ENCODE data around the gene HASPIN. TPM values are rescaled to one million over a fixed set of nuclear protein-coding genes. Genes with fewer than 3 reads are reported as not detected.
"Not testable (repeated sequence)": the region's sequence is repeated elsewhere in the genome, so short reads cannot be mapped to it uniquely, and the experiment has no call there.

The HASPIN gene
- total RNA-seq, 1 donor from 2014 or later: 2.0 TPM

DNA sequence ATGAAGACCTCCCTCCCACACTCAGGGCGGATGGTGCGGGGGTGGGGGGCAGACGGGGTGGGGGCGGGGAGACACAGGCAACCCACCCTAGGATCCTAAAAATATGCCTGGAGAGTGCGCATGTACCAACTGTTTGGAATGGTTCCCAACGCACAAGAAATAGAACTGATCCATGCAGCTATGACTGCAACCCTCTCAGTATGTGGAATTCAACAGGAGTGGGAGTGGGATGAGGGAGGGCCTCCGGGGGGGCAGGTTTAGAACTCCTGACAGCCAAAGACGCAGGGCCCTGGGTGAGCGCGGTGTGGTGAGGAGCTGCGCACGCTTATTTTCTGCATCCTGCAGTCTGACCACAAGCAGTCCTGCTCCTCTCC, 26.6 kb upstream of the HASPIN start:
- DNase-seq: no peak

DNA sequence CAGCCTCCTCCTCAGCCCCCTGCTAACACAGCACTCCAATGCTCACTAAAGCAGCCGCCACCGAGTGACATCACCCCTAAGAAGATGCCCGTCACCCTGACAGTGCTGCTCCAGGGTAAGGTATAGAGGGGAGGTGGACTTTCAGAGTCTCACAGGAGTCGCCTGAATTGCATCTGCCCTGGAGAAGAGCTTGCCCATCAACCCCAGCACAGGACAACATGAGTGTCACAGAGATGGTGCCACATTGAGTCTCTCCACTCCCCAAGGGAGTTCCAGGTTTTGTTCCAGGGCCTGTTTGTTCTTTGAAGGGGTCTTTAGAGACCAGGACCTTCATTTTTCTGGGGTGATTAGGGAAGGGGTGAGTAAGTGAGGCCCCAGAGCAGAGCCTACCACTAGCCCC, 25.6 kb upstream of the HASPIN start:
- DNase-seq: no peak

DNA sequence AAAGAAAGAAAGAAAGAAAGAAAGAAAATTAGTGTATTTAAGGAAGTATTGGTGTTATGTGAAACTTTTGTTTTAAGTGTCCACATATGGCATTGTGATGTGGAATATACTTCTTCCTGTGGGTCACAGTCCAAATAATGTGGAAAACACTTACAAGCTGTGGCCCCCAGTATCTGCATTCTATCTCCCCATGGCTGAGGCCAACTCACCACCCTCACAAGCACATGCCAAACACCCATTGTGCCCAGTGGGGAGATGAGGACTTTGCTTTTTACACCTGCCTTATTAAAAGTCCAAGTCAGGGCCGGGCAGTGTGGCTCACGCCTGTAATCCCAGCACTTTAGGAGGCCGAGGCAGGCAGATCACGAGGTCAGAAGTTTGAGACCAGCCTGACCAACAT, 23.8 kb upstream of the HASPIN start:
- DNase-seq: no peak

DNA sequence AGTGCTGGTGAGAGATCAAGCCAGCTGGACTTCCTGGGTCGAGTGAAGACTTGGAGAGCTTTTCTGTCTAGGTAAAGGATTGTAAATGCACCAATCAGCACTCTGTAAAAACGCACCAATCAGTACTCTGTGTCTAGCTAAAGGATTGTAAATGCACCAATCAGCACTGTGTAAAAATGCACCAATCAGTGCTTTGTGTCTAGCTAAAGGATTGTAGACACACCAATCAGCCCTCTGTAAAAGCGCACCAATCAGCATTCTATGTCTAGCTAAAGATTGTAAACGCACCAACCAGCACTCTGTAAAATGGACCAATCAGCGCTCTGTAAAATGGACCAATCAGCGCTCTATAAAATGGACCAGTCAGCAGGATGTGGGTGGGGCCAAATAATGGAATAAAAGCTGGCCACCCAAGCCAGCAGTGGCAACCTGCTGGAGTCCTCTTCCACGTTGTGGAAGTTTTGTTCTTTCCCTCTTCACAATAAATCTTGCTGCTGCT, 21.6 kb upstream of the HASPIN start:
- not testable (repeated sequence) for DNase-seq

DNA sequence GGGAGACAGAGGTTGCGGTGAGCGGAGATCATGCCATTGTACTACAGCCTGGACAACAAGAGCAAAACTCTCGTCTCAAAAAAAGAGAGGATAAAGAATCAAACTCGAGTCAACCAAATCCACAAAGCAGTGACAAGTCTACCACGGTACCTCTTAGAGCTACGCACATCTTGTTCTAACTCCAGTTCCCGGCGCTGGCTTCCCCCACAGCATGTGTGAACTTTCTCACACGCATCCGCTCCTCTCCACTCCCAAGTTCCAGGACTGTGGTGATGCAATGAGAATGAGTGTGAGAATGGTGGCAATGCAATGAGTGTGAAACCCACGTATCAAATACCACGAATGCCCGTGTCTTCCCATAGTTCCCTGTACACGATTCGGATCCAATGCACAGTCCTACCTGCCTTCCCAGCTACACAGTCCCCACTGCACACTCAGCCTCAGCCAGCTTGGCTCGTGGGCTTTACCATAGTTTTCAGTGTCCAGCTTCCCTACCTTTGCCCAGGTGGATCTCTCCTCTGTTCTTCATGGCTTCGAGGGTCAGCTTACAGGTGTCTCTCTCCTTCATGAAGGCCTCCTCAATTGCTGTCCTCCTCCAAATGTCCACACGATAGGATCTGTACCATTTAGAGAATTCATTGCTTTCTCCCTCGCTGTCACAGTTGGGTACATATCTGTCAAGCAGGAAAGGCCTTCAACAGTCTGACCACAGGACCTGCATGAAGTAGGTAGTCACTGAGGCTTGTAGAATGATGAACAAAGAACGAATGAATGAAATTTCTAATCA, 18.6 kb upstream of the HASPIN start:
- DNase-seq: no peak

DNA sequence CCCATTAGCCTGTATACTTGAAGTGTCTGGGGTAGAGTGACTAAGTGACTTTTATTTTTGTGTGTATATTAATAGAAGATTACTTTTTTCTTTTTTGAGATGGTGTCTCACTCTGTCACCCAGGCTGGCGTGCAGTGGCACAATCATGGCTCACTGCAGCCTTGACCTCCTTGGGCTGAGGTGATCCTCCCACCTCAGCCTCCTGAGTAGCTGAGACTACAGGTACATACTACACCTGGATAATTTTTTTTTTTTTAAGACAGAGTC, 18.1 kb upstream of the HASPIN start:
- DNase-seq: not testable (repeated sequence)

DNA sequence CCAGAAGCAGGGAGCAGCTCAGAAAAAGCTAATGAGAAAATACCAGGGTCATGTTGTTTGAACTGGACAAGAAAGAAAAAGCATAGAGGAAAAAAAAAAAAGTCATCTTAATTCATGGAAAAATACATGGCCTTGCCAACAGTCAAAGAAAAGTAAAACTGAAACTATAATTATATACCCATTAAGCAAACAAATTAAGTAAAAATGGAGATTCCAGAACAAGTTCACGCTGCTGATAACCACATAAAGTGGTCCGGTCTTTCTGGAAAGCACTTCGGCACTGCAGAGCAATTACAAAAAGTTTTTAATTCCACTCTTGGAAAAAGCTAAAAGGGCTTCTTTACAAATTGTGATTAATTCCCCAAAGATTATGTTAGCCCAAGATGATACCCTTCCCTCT, 15.3 kb upstream of the HASPIN start:
- no peak for DNase-seq

DNA sequence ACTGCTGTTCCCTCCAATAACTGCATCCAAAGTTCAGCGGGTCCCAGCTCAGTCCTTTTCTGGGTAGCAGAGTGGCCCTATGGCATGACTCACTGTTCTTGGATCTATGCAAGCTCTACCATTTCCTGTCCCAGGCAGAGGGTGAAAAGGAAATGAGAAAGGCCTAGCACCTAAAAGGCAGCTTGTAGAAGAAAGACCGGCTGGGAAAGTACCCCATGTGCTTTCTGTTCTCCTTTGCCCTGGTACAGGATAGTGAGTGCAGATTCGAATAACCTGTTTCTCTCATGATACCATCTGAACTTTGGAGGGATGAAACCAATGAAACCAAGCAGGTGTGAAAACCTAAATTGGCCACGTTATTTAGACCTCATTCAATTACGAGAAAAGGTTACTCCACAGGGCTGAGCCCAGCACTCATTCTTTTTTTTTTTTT, 12.7 kb upstream of the HASPIN start:
- DNase-seq: no peak

DNA sequence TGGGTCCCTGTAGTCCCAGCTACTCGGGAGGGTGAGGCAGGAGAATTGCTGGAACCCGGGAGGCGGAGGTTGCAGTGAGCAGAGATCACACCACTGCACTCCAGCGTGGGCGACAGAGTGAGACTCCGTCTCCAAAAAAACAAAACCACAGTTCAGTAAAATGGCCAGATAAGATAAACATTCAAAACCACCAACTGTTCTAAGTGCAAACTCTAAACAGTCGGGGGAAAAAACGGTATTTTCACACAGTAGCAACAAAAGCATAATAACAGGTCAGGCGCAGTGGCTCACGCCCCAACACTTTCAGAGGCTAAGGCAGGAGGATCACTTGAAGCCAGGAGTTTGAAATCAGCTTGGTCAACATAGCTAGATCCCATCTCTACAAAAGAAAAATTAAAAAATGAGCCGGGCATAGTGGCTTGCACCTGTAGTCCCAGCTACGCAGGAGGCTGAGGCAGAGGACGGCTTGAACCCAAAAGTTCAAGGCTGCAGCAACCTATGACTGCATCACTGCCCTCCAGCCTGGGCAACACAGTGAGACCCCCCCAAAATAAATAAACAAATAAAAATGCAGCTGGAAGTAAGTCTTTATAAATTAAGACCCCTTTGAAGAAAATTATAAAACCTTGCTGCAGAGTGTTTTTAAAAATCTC, 10.8 kb upstream of the HASPIN start:
- DNase-seq: no peak

DNA sequence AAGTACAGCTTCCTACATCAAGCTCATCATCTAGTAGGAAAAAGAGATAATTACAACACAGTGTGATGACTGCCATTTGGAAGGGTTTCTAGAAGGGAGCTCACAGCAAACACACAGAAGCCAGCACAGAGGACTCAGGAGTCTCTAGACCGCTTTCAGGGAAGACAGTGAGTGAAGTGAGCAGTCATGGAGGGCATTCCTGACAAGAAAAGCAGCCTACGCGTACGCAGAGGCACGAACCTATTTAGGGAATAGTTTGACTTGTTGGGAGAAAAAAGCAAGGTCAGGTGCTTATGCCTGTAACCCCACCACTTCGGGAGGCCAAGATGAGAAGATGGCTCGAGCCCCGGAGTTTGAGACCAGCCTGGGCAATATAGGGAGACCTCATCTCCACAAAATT, 8.4 kb upstream of the HASPIN start:
- DNase-seq: no peak

DNA sequence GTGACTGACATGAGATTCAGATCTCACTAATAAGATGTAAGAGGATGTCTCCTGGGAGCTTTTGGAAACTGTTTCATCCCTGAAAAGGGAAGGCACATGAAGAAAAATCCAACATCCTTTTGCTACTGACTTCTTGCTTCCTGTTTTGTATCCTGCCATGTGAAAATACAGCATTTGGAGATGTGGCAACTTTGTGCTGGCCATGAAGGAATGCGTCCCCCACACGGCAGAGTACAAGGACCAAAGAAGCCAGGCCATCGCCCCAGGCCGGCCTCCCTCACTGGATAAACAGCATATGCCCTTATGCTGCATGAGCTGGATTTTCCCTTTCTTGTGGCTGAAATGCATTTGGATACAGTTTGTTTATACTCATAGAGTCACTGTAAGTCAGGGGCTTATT, 5.5 kb upstream of the HASPIN start:
- no peak for DNase-seq

DNA sequence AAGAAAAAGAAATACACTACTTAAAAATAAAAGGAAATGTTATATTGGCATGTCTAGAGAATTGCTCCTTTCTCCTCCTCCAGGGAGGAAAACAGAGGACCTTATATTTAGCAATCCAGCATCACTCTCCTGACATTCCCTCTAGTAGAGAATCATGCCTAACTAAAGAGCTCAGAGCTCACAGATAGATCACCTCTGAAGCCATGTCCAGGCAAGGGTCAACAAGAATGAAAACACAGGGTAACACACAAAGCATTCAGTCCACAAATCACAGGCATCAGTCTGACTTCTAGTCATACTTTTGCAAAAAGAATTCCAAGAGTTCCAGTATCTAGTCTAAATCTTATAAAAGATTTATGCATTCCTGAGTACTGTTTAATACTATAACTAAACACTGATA, 4.4 kb upstream of the HASPIN start:
- no peak for DNase-seq

DNA sequence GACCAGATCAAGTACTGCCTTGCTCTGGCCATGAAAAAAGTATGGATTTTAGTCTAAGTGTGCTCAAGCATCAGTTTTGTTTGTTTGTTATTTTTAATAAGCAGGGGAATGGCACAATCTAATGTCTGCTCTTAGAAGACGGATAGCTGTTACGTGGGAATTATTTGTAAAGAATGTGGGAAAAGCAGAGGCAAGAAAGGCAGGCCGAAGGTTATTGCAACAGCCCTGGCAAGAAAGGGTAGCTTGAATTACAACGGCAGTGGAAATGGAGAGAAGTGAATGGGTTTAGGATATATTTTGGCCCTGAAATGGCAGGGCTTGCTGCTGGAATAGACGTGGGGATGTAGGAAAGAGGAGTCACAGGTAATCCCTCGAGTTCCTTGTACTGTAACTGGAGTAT, 987 bp upstream of the HASPIN start:
- no peak for DNase-seq

DNA sequence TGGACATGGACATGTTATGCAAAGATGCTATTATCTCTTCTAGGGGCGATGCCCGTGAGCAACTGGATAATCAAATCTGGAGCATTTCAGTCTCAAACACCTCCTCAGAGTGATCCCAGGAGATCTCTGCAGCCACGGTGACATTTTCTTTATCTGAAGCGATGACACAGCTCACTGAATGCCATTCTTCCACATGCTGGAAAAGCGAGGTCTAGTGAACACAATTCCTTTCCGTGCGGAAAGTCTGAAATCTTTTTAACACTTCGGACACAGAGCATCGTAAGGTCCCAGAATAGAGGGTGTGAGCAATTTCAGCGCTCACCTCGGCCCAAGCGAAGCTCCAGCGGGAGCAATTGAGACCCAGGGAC, 531 bp upstream of the HASPIN start:
- DNase-seq: peak; percentile 41

DNA sequence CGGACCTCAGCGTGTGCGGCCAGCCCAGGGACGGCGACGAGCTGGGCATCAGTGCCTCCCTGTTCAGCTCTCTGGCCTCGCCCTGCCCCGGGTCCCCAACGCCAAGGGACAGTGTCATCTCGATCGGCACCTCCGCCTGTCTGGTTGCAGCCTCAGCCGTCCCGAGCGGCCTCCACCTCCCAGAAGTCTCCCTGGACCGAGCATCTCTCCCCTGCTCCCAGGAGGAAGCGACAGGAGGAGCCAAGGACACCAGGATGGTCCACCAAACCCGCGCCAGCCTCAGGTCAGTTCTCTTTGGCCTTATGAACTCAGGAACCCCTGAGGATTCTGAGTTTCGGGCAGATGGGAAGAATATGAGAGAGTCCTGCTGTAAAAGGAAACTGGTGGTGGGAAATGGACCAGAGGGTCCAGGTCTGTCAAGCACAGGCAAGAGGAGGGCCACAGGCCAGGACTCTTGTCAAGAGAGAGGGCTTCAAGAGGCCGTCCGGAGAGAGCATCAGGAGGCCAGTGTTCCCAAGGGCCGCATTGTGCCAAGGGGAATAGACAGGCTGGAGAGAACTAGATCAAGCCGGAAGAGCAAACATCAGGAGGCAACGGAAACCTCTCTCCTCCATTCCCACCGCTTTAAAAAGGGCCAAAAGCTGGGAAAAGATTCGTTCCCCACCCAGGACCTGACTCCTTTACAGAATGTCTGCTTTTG, 825 bp downstream of the HASPIN start:
- DNase-seq: no peak

DNA sequence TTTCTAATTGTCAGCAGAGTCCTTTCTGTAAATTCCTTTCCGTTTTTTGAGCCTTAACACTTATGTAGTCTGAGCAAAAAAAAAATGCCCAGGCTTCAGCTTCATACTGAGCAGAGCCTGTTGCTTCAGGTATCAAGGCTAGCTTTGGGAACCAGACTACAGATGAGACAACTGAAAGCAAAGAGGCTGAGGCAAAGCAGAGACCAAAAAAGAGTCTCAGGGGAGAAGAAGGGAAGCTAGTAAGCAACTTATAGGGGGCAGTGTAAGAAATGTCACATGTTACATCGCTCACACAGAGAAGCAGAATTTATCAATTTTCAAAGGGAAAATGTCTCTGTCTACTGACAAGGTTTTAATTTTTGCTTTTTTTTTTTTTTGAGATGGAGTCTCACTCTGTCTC, 3.3 kb downstream of the HASPIN start:
- no peak for DNase-seq

DNA sequence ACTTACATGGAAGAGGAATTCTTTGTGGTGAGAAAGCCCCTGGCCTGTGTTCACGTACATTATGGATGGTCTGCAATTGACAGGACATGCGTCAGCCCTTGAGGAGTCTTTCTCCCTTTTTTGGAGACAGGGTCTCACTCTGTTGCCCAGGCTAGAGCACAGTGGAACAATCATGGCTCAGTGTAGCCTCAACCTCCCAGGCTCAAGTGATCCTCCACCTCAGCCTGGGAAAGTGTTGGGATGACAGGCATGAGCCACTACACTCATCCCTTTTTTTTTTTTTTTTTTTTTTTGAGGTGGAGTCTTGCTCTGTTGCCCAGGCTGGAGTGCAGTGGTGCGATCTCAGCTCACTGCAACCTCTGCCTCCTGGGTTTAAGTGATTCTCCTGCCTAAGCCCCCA, 4.4 kb downstream of the HASPIN start:
- not testable (repeated sequence) for DNase-seq

DNA sequence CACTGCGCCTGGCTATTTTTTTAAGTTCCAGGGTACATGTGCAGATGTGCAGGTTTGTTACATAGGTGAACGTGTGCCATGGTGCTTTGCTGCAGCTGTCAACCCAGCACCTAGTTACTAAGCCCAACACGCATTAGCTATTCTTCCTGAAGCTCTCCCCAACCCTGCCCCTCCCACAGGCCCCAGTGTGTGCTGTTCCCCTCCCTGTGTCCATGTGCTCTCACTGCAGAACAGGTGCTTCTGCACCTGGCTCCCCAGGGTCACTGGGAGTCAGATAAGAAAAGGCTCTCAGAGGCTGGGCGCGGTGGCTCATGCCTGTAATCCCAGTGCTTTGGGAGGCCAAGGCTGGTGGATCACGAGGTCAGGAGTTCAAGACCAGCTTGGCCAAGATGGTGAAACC, 6.2 kb downstream of the HASPIN start:
- DNase-seq: no peak

DNA sequence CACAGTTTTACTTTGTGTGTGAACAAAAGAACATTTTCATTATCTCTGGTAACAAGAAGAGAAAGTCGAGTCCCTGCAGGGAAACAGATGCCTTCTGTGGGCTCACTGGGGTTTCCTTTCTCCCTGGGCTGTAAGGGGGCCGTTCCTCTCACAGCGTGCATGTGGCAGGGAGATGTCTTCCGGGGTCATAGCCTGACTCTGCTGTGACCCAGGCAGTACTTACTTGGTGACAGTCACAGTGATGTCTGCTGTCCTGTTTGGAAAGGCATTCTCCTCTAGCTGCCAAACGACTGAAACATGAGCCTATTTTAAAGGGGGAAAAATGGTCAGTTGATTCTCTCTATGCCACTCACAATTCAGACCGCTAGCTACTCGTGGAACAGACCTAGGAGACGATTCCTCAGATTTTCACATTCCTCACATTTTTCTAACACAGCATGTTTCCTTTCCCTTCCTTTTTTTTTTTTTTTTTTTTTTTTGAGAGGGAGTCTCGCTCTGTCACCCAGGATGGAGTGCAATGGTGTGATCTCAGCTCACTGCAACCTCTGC, 7.3 kb downstream of the HASPIN start:
- DNase-seq: no peak

DNA sequence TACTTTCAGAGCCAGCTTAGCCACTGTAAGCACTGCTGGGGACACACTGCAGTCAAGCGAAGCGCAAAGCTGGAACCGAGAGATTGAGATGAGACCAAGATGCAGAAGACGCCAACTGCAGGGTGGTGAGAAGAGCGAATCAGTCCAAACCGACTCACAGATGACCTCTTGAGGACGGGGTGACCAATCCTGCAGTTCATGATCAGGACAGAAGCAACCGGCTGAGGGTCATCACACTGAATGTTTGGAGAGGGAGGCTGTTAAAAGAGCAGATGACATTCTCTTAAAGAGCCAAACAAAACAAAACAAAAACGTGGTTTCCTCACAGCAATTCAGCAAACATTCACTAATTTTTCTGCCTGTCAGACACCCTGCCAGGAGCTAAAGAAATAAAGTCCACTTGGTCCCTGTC, 8.5 kb downstream of the HASPIN start:
- no peak for DNase-seq

DNA sequence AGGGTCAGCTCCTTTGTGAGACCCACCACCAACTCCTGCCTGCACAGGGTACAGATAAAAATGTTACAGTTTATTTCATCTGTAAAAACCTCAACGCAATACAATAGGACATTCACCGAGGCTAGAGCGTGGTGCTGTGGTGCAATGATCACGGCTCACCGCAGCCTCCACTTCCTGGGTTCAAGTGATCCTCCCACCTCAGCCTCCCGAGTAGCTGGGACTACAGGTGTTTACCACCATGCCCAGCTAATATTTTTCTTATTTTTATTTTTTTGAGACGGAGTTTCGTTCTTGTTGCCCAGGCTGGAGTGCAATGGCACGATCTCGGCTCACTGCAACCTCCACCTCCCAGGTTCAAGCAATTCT, 11.2 kb downstream of the HASPIN start:
- DNase-seq: not testable (repeated sequence)

DNA sequence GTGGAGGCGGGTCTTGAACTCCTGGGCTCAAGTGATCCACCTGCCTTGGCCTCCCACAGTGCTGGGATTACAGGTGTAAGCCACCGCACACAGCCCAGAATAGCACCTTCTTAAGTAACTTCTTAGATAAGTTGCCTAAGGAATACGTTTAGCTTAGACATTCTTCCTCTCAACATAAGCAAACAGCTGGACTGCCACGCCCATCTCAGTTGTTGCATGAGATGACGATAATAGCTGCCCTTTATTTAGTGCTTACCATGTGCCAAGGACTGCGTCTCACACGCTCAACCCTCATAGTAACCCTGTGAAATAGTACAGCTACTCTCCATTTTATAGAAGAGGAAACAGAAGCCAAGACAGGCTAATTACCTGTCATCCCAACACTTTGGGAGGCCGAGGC, 11.8 kb downstream of the HASPIN start:
- no peak for DNase-seq

DNA sequence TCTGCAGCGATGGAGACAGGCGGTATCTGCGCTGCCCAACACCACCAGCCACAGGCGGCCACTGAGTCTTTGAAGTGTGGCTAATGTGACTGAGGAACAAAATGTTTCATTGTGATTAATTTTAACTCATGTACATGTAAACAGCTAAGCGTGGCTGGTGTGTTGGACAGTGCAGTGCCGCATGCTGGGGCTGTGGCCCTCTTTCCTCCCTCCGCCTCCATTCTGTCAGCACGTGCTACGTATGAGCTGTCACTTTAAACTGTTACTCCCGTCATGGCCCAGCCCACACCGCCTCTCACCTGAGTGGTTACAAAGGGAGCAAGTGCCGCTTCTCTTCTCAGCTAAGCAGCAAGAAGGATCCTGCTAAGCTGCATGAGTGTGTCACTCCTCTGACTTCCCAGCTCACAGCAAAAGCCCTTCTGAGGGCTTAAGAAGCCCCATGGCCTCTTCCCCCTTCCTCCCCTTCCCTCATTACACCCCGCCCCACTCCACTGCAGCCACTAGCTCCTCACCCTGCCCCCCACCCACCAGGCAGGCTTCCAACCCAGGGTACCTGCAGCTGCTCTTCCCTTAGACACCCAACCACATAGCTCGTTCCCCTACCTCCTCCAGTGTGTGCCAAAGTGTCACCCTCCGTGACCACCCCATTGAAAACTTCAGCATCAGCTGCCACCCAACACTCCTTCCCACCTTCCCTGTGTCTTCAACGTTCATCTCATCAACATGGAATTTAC, 15.0 kb downstream of the HASPIN start:
- no peak for DNase-seq
